Mesenchymal stem cell (in vitro differentiated cells and primary cell): ENCODE results near the gene KRT73.

ENCODE experiments used
- DNase-seq: peaks from one replicate; pipeline ENCODE4 v3.0.0-alpha.2; 2013
- H2AFZ ChIP-seq: one replicate; pipeline ENCODE4 v1.6.1; 2013; ENCODE audit warnings: low read depth, mild to moderate bottlenecking, control low read depth, inconsistent platforms, low read length, moderate library complexity
- H2AK5ac ChIP-seq: 2 replicates; pipeline ENCODE4 v1.6.1; 2013; ENCODE audit warnings: low read length, moderate library complexity, mild to moderate bottlenecking, inconsistent platforms; ENCODE audit not compliant: severe bottlenecking
- H2BK120ac ChIP-seq: one replicate; pipeline ENCODE4 v1.6.1; 2013; ENCODE audit warnings: low read depth, mild to moderate bottlenecking, inconsistent platforms, low read length, moderate library complexity
- H2BK12ac ChIP-seq, 2 experiments: one replicate each; pipeline ENCODE4 v1.6.1; 2013; ENCODE audit warnings: inconsistent platforms in 2 of 2, low read length in 2 of 2, mild to moderate bottlenecking in 2 of 2, moderate library complexity in 2 of 2, control low read depth in 1 of 2
- H2BK15ac ChIP-seq: one replicate; pipeline ENCODE4 v1.6.1; 2013; ENCODE audit warnings: mild to moderate bottlenecking, low read depth, inconsistent platforms; ENCODE audit not compliant: poor library complexity, severe bottlenecking
- H2BK5ac ChIP-seq: 2 replicates; pipeline ENCODE4 v1.6.1; 2013; ENCODE audit warnings: low read depth, mild to moderate bottlenecking, low read length, control low read depth, inconsistent platforms; ENCODE audit not compliant: poor library complexity, severe bottlenecking
- H3K14ac ChIP-seq, 2 experiments: one replicate each; pipeline ENCODE4 v1.6.1; 2013; ENCODE audit warnings: inconsistent platforms in 2 of 2, low read length in 2 of 2, control low read depth in 1 of 2, mild to moderate bottlenecking in 1 of 2, moderate library complexity in 1 of 2
- H3K18ac ChIP-seq, 2 experiments: one replicate each; pipeline ENCODE4 v1.6.1; 2013; ENCODE audit warnings: inconsistent platforms in 2 of 2, low read length in 2 of 2, control low read depth in 1 of 2, low read depth in 1 of 2, mild to moderate bottlenecking in 1 of 2
- H3K23ac ChIP-seq, 2 experiments: one replicate each; pipeline ENCODE4 v1.6.1; 2013; ENCODE audit warnings: inconsistent platforms in 2 of 2, low read length in 2 of 2, mild to moderate bottlenecking in 2 of 2, moderate library complexity in 2 of 2, control low read depth in 1 of 2
- H3K27ac ChIP-seq: 2 replicates; pipeline ENCODE4 v1.5.1; 2013; ENCODE audit warnings: mild to moderate bottlenecking, moderate library complexity, low read length, control low read depth, inconsistent platforms; ENCODE audit not compliant: poor library complexity, severe bottlenecking
- H3K27me3 ChIP-seq, 2 experiments: 2 replicates each; pipeline versions ENCODE4 v1.6.1 to v1.7.0; 2013; ENCODE audit warnings: low read length in 2 of 2, mild to moderate bottlenecking in 2 of 2, moderate library complexity in 2 of 2, control low read depth in 1 of 2, inconsistent platforms in 1 of 2; ENCODE audit not compliant: control insufficient read depth in 1 of 2, insufficient read depth in 1 of 2
- H3K36me3 ChIP-seq, 2 experiments: 2 replicates each; pipeline versions ENCODE4 v1.6.1 to v1.7.0; 2013; ENCODE audit warnings: low read length in 2 of 2, control low read depth in 1 of 2, inconsistent platforms in 1 of 2, low read depth in 1 of 2, mild to moderate bottlenecking in 1 of 2; ENCODE audit not compliant: insufficient read depth in 2 of 2, control insufficient read depth in 1 of 2
- H3K4ac ChIP-seq, 2 experiments: one replicate each; pipeline ENCODE4 v1.6.1; 2013; ENCODE audit warnings: inconsistent platforms in 2 of 2, low read length in 2 of 2, mild to moderate bottlenecking in 2 of 2, moderate library complexity in 2 of 2, control low read depth in 1 of 2, low read depth in 1 of 2
- H3K4me1 ChIP-seq: 2 replicates; pipeline ENCODE4 v1.6.1; 2013; ENCODE audit warnings: low read depth, low read length, control low read depth; ENCODE audit not compliant: control insufficient read depth, insufficient read depth
- H3K4me2 ChIP-seq: 2 replicates; pipeline ENCODE4 v1.6.1; 2013; ENCODE audit warnings: low read length, mild to moderate bottlenecking, inconsistent platforms; ENCODE audit not compliant: poor library complexity, severe bottlenecking
- H3K4me3 ChIP-seq, 2 experiments: 2 replicates each; pipeline versions ENCODE4 v1.5.1 to v1.7.0; 2013; ENCODE audit warnings: low read length in 2 of 2, mild to moderate bottlenecking in 2 of 2, control low read depth in 1 of 2, low read depth in 1 of 2; ENCODE audit not compliant: insufficient read depth in 1 of 2
- H3K79me1 ChIP-seq: replicated peaks from 2 replicates; pipeline ENCODE4 v1.6.1; 2013; ENCODE audit warnings: mild to moderate bottlenecking, control low read depth, low read length, inconsistent platforms; ENCODE audit not compliant: poor library complexity, severe bottlenecking
- H3K9ac ChIP-seq: 2 replicates; pipeline ENCODE4 v1.7.0; 2013; ENCODE audit warnings: mild to moderate bottlenecking, low read length, moderate library complexity
- H3K9me3 ChIP-seq: 2 replicates; pipeline ENCODE4 v1.7.0; 2013; ENCODE audit warnings: mild to moderate bottlenecking, low read length; ENCODE audit not compliant: control insufficient read depth
- H4K8ac ChIP-seq: one replicate; pipeline ENCODE4 v1.6.1; 2013; ENCODE audit warnings: inconsistent platforms, mild to moderate bottlenecking, low read length, moderate library complexity
- H4K91ac ChIP-seq: one replicate; pipeline ENCODE4 v1.6.1; 2013; ENCODE audit warnings: mild to moderate bottlenecking, low read length, inconsistent platforms
- WGBS: methylation state at CpG from one replicate; pipeline ENCODE4 v1.1.7; 2013; ENCODE audit warnings: mixed read lengths; 5-methylcytosine and 5-hydroxymethylcytosine counted together

The KRT73 gene

GRCh38 chr12:52632656-52633055 is 14.3 kb upstream of the KRT73 start:
- WGBS, result 81% methylated on average over 2 of the region's 4 CpGs
- peaks cover 25 to 82% of the 10 kb centered on the region in 2 experiments for H3K27me3 ChIP-seq
- no peaks in the 10 kb centered on the region for H3K9me3 ChIP-seq
- no peak overlapping the region for H3K27ac ChIP-seq
- no peak overlapping the region for H2AFZ ChIP-seq
- no peak overlapping the region for H3K18ac ChIP-seq
- no peak overlapping the region for H3K4ac ChIP-seq
- no peak overlapping the region for H2BK15ac ChIP-seq
- H3K4me2 ChIP-seq, result no peak overlapping the region
- no peak overlapping the region for H4K8ac ChIP-seq
- no peaks in the 10 kb centered on the region for H3K79me1 ChIP-seq
- H2AK5ac ChIP-seq, result no peak overlapping the region
- no peaks in the 10 kb centered on the region for H3K36me3 ChIP-seq
- no peak overlapping the region for H2BK120ac ChIP-seq
- no peak overlapping the region for H3K4me3 ChIP-seq
- no peak for DNase-seq
- no peak overlapping the region for H4K91ac ChIP-seq
- H2BK5ac ChIP-seq, result no peak overlapping the region
- H3K23ac ChIP-seq, result no peak overlapping the region
- H3K4me1 ChIP-seq, result no peaks in the 10 kb centered on the region
- H3K9ac ChIP-seq, result no peak overlapping the region
- H3K14ac ChIP-seq, result no peak overlapping the region
- no peak overlapping the region for H2BK12ac ChIP-seq

- no peak overlapping the region for H2BK15ac ChIP-seq
- no peak overlapping the region for H3K4ac ChIP-seq
- no peak overlapping the region for H3K4me3 ChIP-seq
- DNase-seq, result no peak
- H3K27me3 ChIP-seq, result peaks cover 25 to 83% of the 10 kb centered on the region in 2 experiments
- 69% methylated on average over 6 of the region's 6 CpGs for WGBS
- no peak overlapping the region for H3K4me2 ChIP-seq
- no peak overlapping the region for H3K27ac ChIP-seq
- H2BK12ac ChIP-seq, result no peak overlapping the region
- no peaks in the 10 kb centered on the region for H3K36me3 ChIP-seq
- H3K9ac ChIP-seq, result no peak overlapping the region
- H3K4me1 ChIP-seq, result no peaks in the 10 kb centered on the region
- H3K9me3 ChIP-seq, result no peaks in the 10 kb centered on the region
- no peak overlapping the region for H2AK5ac ChIP-seq
- H2AFZ ChIP-seq, result no peak overlapping the region
- no peak overlapping the region for H3K18ac ChIP-seq
- H2BK5ac ChIP-seq, result no peak overlapping the region
- no peak overlapping the region for H2BK120ac ChIP-seq
- no peak overlapping the region for H4K91ac ChIP-seq
- H3K79me1 ChIP-seq, result no peaks in the 10 kb centered on the region
- no peak overlapping the region for H4K8ac ChIP-seq
- H3K23ac ChIP-seq, result no peak overlapping the region
- no peak overlapping the region for H3K14ac ChIP-seq
Measured at GRCh38 chr12:52631676-52632459, 13.5 kb upstream of the KRT73 start.

- H3K36me3 ChIP-seq, result no peaks in the 10 kb centered on the region
- 57% methylated on average over 4 of the region's 4 CpGs for WGBS
- H3K14ac ChIP-seq, result no peak overlapping the region
- H3K9ac ChIP-seq, result no peak overlapping the region
- no peak overlapping the region for H2AK5ac ChIP-seq
- H3K4me1 ChIP-seq, result no peaks in the 10 kb centered on the region
- H4K91ac ChIP-seq, result no peak overlapping the region
- H3K79me1 ChIP-seq, result no peaks in the 10 kb centered on the region
- H4K8ac ChIP-seq, result no peak overlapping the region
- no peak overlapping the region for H3K4me2 ChIP-seq
- no peak overlapping the region for H3K18ac ChIP-seq
- H2BK5ac ChIP-seq, result no peak overlapping the region
- H3K4me3 ChIP-seq, result no peak overlapping the region
- no peak overlapping the region for H2BK12ac ChIP-seq
- H3K23ac ChIP-seq, result no peak overlapping the region
- H3K4ac ChIP-seq, result no peak overlapping the region
- no peak overlapping the region for H2AFZ ChIP-seq
- H2BK15ac ChIP-seq, result no peak overlapping the region
- H3K27me3 ChIP-seq, result peaks cover 28 to 86% of the 10 kb centered on the region in 2 experiments
- no peak overlapping the region for H3K27ac ChIP-seq
- no peak for DNase-seq
- H2BK120ac ChIP-seq, result no peak overlapping the region
- no peaks in the 10 kb centered on the region for H3K9me3 ChIP-seq
Measured at GRCh38 chr12:52631264-52631663, 12.9 kb upstream of the KRT73 start.

- WGBS, result 89% methylated on average over 2 of the region's 4 CpGs
- Histone ChIP-seq H4K8ac (no peak overlapping the region), H3K9ac (no peak overlapping the region), H2AK5ac (no peak overlapping the region), H3K9me3 (no peaks in the 10 kb centered on the region), H3K4me1 (no peaks in the 10 kb centered on the region), H3K27me3 (peaks cover 30 to 87% of the 10 kb centered on the region in 2 experiments), H3K79me1 (no peaks in the 10 kb centered on the region), H2BK12ac (no peak overlapping the region), H3K23ac (no peak overlapping the region), H2BK120ac (no peak overlapping the region), H2BK15ac (no peak overlapping the region), H3K4me3 (no peak overlapping the region), H3K4me2 (no peak overlapping the region), H4K91ac (no peak overlapping the region), H2BK5ac (no peak overlapping the region), H2AFZ (no peak overlapping the region), H3K36me3 (no peaks in the 10 kb centered on the region), H3K4ac (no peak overlapping the region), H3K14ac (no peak overlapping the region), H3K18ac (no peak overlapping the region), H3K27ac (no peak overlapping the region)
- DNase-seq, result no peak
Measured at GRCh38 chr12:52630599-52631200, 12.3 kb upstream of the KRT73 start.
